Neural progenitor cell (in vitro differentiated cells): ENCODE measurements around the gene GPR3. TPM values are rescaled to one million over a fixed set of nuclear protein-coding genes. Genes with fewer than 3 reads are reported as not detected.

Experiments
- DNase-seq: peaks from one replicate; pipeline ENCODE4 v3.0.0-alpha.2; 2016; ENCODE audit warnings: low spot score
- H2AFZ ChIP-seq: fragments of 200-600 bp; sonication (generic); replicated peaks from 2 replicates; pipeline ENCODE4 v1.6.1; 2016; ENCODE audit warnings: antibody characterized with exemption
- H3F3A ChIP-seq: fragments of 200-600 bp; sonication (generic); 2 replicates; pipeline ENCODE4 v1.6.1; 2016; ENCODE audit warnings: antibody characterized with exemption, low read depth
- H3K27ac ChIP-seq: fragments of 200-600 bp; sonication (generic); 2 replicates; pipeline ENCODE4 v1.5.1; 2016; ENCODE audit warnings: mild to moderate bottlenecking
- H3K27me3 ChIP-seq: fragments of 200-600 bp; sonication (generic); 2 replicates; pipeline ENCODE4 v1.6.1; 2016; ENCODE audit warnings: mild to moderate bottlenecking, moderate library complexity
- H3K36me3 ChIP-seq: fragments of 200-600 bp; sonication (generic); 2 replicates; pipeline ENCODE4 v1.5.1; 2016
- H3K4me1 ChIP-seq: fragments of 200-600 bp; sonication (generic); 2 replicates; pipeline ENCODE4 v1.6.1; 2016; ENCODE audit warnings: mixed run types
- H3K4me2 ChIP-seq: fragments of 200-600 bp; sonication (generic); 2 replicates; pipeline ENCODE4 v1.6.1; 2016
- H3K4me3 ChIP-seq: fragments of 200-600 bp; sonication (generic); 2 replicates; pipeline ENCODE4 v1.5.1; 2016
- H3K79me2 ChIP-seq: fragments of 200-600 bp; sonication (generic); 2 replicates; pipeline ENCODE4 v1.6.1; 2016; ENCODE audit warnings: low read depth
- H3K9ac ChIP-seq: fragments of 200-600 bp; sonication (generic); 2 replicates; pipeline ENCODE4 v1.6.1; 2016
- H3K9me3 ChIP-seq: fragments of 200-600 bp; sonication (generic); 2 replicates; pipeline ENCODE4 v1.5.1; 2016; ENCODE audit warnings: low read depth
- H4K20me1 ChIP-seq: fragments of 200-600 bp; sonication (generic); 2 replicates; pipeline ENCODE4 v1.6.1; 2016; ENCODE audit warnings: low read depth
- H3K27ac Mint-ChIP-seq: 3 replicates; pipeline ENCODE4 v1.8.0; 2021; ENCODE audit warnings: mixed read lengths
- H3K27me3 Mint-ChIP-seq: 2 replicates; pipeline ENCODE4 v1.8.0; 2022; ENCODE audit warnings: low read depth, mild to moderate bottlenecking, inconsistent platforms, moderate library complexity, mixed read lengths; ENCODE audit not compliant: insufficient read depth
- H3K36me3 Mint-ChIP-seq: 3 replicates; pipeline ENCODE4 v1.8.0; 2021; ENCODE audit warnings: mixed read lengths
- H3K4me1 Mint-ChIP-seq: 3 replicates; pipeline ENCODE4 v1.8.0; 2021; ENCODE audit warnings: mixed read lengths
- H3K4me3 Mint-ChIP-seq: 3 replicates; pipeline ENCODE4 v1.8.0; 2021; ENCODE audit warnings: mild to moderate bottlenecking, moderate library complexity, mixed read lengths
- H3K9me3 Mint-ChIP-seq: 3 replicates; pipeline ENCODE4 v1.8.0; 2020; ENCODE audit warnings: mixed read lengths
- EZH2 ChIP-seq: fragments of 200-600 bp; sonication (generic); IDR thresholded peaks from 2 replicates; pipeline ENCODE4 v1.6.1; 2017; ENCODE audit warnings: antibody characterized with exemption, mild to moderate bottlenecking, moderate library complexity
- EZH2phosphoT487 ChIP-seq: fragments of 200-600 bp; sonication (generic); IDR thresholded peaks from 2 replicates; pipeline ENCODE4 v1.6.1; 2017; ENCODE audit warnings: antibody characterized with exemption
- total RNA-seq: library from RNA; depleted of rRNA; stranded (reverse); fragments of >200 nt; gene quantifications from 2 replicates; pipeline ENCODE4 v1.2.3, GENCODE V29; 2015; ENCODE audit warnings: low replicate concordance
- TF ChIP-seq, protein P1 (sequence below): fragments of 200-600 bp; sonication (generic); IDR thresholded peaks from 2 replicates; pipeline ENCODE4 v1.5.1; 2017; ENCODE audit warnings: antibody characterized with exemption, mild to moderate bottlenecking

The GPR3 gene
- total RNA-seq, 1 donor from 2014 or later: 3.1 TPM

DNA sequence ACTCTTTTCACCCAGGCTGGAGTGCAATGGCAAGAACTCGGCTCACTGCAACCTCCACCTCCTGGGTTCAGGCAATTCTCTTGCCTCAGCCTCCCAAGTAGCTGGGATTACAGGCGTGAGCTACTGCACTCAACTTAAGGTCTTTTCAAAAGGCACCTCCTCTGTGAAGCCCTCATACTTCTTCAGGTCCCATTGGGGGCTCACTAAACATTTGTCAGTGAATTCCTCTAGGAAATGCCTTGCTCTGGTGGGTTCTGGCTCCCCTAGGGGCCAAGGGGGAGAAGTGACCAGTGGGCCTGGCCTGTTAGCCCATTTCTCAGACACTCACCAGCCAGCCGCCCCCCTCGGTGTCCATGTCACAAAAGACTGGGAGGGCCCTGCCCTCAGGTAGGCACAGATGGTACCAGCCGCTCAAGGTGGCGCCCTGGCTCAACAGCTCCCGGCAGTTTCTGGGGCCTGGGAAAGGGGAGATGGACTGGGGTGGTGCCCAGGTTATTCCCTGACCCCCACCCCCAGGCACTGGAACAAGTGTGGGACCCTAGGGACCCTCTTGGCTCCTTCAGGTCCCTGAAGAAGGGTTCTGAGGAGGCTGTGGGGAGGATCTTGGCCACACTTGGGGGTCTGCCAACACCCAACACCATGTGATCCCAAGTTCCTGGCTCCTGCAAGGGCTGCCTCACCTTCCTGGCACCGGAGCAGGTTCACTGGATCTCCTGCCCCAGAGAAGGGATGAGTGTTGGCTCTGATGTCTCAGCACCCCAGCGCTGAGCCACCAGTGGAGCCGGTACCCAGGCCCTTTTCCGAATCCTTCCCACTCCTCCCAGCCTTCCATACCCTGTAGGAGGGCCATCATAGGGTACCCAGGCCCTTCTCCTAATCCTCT is 19.4 kb upstream of the GPR3 start:
- Histone ChIP-seq H3K36me3 (no peaks in the 10 kb centered on the region), H3K4me3 (no peak overlapping the region), H3F3A (peaks cover 1% of the 10 kb centered on the region), H3K9me3 (no peaks in the 10 kb centered on the region), H3K27ac (no peak overlapping the region), H4K20me1 (no peaks in the 10 kb centered on the region), H3K4me2 (no peak overlapping the region), H3K4me1 (no peaks in the 10 kb centered on the region), H3K9ac (no peak overlapping the region), H3K27me3 (no peaks in the 10 kb centered on the region), H2AFZ (no peak overlapping the region), H3K79me2 (no peaks in the 10 kb centered on the region)
- Mint-ChIP-seq H3K36me3 (no peaks in the 10 kb centered on the region), H3K27ac (no peak overlapping the region), H3K9me3 (no peaks in the 10 kb centered on the region), H3K4me3 (no peak overlapping the region), H3K27me3 (peaks cover 11% of the 10 kb centered on the region), H3K4me1 (peaks cover 10% of the 10 kb centered on the region)
- DNase-seq: peak; percentile 50
- TF ChIP-seq, protein P1, sequence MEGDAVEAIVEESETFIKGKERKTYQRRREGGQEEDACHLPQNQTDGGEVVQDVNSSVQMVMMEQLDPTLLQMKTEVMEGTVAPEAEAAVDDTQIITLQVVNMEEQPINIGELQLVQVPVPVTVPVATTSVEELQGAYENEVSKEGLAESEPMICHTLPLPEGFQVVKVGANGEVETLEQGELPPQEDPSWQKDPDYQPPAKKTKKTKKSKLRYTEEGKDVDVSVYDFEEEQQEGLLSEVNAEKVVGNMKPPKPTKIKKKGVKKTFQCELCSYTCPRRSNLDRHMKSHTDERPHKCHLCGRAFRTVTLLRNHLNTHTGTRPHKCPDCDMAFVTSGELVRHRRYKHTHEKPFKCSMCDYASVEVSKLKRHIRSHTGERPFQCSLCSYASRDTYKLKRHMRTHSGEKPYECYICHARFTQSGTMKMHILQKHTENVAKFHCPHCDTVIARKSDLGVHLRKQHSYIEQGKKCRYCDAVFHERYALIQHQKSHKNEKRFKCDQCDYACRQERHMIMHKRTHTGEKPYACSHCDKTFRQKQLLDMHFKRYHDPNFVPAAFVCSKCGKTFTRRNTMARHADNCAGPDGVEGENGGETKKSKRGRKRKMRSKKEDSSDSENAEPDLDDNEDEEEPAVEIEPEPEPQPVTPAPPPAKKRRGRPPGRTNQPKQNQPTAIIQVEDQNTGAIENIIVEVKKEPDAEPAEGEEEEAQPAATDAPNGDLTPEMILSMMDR: peak; percentile 52
- TF ChIP-seq EZH2 (no peak), EZH2phosphoT487 (no peak)

DNA sequence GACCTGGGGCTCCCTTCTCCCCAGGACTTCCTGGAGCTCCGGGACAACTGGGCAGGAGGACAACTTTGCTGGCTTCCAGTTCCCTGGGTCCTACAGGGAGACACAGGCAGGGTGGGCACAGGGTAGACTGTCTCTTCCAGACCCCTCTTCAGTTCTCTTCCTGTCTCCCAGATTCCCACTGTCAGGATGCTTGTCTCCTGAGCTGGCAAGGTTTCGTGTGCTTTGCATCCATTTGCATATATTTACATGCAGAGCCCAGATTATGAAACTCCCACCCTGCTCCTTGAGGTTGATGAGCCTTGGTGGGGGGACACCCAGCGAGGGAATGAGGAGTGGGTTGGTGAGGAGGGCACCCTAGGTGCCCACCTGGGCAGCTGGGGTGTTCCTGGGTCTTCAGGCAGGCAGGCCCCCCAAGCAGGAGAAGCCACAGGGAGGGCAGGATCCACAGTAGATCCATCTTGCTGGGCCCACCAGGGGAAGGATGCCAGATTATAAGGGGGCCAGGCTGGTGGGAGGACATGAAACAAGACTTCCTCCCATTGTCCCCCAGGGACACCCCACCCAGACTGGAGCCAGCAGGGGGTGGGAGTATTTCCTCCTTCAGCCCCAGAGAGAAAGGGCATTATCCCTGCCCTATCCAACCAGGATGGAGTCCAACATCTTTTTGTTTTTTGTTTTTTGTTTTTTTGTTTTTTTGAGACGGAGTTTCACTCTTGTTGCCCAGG is 17.9 kb upstream of the GPR3 start, which contains the start of gene FCN3:
Gene FCN3, minus strand, starts transcription at position 463 of the 725 bp plus-strand sequence. Its CDS starts 6 bp downstream, at position 457.
- H3K79me2 ChIP-seq: no peaks in the 10 kb centered on the region
- Mint-ChIP-seq H3K27me3 (peaks cover 8% of the 10 kb centered on the region), H3K27ac (peak within 1 kb of the TSS; percentile 57), H3K4me3 (no peak within 1 kb of the TSS), H3K9me3 (no peaks in the 10 kb centered on the region), H3K36me3 (no peaks in the 10 kb centered on the region), H3K4me1 (peaks cover 2% of the 10 kb centered on the region)
- no peaks in the 10 kb centered on the region for H3K36me3 ChIP-seq
- H3K27ac ChIP-seq: no peak within 1 kb of the TSS
- no peaks in the 10 kb centered on the region for H3K9me3 ChIP-seq
- no peaks in the 10 kb centered on the region for H4K20me1 ChIP-seq
- no peak within 1 kb of the TSS for H3K4me3 ChIP-seq
- H3K27me3 ChIP-seq: no peaks in the 10 kb centered on the region
- H3K4me1 ChIP-seq: no peaks in the 10 kb centered on the region
- DNase-seq: no peak
- TF ChIP-seq EZH2: no peak
- TF ChIP-seq EZH2phosphoT487: no peak
- TF ChIP-seq, protein P1: no peak
- no peaks in the 10 kb centered on the region for H3F3A ChIP-seq
- H3K9ac ChIP-seq: no peak within 1 kb of the TSS
- no peak within 1 kb of the TSS for H3K4me2 ChIP-seq
- H2AFZ ChIP-seq: no peak within 1 kb of the TSS

DNA sequence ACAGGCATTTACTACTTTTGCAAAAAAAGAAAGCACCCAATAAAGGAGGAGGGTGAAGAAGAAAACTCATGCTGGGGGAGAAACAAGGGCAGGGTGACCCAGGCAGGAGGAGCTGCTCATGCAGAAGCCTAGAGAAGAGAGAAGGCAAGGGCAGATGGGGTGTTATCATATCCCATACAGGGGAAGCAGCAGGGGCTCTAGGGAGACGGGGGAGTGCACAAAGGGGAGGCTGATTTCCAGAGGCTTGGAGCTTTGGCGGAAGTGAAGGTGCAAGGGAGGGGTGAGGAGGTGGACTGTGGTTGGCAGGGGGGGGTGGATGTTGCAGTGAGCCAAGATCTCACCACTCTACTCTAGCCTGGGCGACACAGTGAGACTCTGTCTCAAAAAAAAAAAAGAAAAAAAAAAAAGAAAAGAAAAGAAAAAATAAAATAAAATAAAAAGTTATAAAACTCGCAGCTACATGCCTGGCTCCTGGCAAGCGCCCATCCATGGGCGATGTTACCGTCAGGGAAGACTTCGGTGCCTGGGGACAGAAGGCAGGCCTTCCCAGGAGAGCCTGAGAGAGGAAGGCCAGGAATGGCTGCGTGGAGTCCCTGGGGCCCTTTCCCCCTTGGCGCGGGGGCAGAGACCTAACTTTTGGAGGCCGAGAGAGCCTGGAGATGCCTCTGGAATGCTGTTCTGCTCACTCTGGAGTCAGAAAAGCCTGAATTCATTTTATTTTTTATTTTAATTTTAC is 14.5 kb upstream of the GPR3 start:
- no peaks in the 10 kb centered on the region for H3K36me3 ChIP-seq
- H3K27ac Mint-ChIP-seq: no peak overlapping the region

More for the DNA sequence above, 14.5 kb upstream of the GPR3 start:
- Histone ChIP-seq H3K9ac (no peak overlapping the region), H3K27ac (no peak overlapping the region), H3K79me2 (no peaks in the 10 kb centered on the region), H4K20me1 (no peaks in the 10 kb centered on the region), H2AFZ (no peak overlapping the region), H3K27me3 (peaks cover 24% of the 10 kb centered on the region), H3F3A (no peaks in the 10 kb centered on the region), H3K9me3 (no peaks in the 10 kb centered on the region), H3K4me1 (no peaks in the 10 kb centered on the region), H3K4me3 (no peak overlapping the region), H3K4me2 (no peak overlapping the region)
- Mint-ChIP-seq H3K9me3 (no peaks in the 10 kb centered on the region), H3K4me3 (peak overlapping the region; percentile 16), H3K36me3 (no peaks in the 10 kb centered on the region), H3K27me3 (peaks cover 12% of the 10 kb centered on the region), H3K4me1 (peaks cover 6% of the 10 kb centered on the region)
- DNase-seq: no peak
- TF ChIP-seq, protein P1: no peak
- TF ChIP-seq EZH2 (no peak), EZH2phosphoT487 (no peak)
